HL-60 (cell line): Measurements from ENCODE around the gene VEGFB.

Experiments
- POLR2AphosphoS5 ChIP-seq: IDR thresholded peaks from 2 replicates; pipeline ENCODE4 v1.6.1; 2012; ENCODE audit warnings: low read depth
- TF ChIP-seq, protein P1 (sequence below): IDR thresholded peaks from one replicate; pipeline ENCODE4 v1.5.1; 2011; ENCODE audit warnings: low read length, control low read depth, inconsistent platforms; ENCODE audit not compliant: insufficient read depth

GRCh38 chr11:64267207-64267945, 33.0 kb downstream of the VEGFB start:
- TF ChIP-seq, protein P1, sequence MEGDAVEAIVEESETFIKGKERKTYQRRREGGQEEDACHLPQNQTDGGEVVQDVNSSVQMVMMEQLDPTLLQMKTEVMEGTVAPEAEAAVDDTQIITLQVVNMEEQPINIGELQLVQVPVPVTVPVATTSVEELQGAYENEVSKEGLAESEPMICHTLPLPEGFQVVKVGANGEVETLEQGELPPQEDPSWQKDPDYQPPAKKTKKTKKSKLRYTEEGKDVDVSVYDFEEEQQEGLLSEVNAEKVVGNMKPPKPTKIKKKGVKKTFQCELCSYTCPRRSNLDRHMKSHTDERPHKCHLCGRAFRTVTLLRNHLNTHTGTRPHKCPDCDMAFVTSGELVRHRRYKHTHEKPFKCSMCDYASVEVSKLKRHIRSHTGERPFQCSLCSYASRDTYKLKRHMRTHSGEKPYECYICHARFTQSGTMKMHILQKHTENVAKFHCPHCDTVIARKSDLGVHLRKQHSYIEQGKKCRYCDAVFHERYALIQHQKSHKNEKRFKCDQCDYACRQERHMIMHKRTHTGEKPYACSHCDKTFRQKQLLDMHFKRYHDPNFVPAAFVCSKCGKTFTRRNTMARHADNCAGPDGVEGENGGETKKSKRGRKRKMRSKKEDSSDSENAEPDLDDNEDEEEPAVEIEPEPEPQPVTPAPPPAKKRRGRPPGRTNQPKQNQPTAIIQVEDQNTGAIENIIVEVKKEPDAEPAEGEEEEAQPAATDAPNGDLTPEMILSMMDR: no peak
- no peak for TF ChIP-seq POLR2AphosphoS5
